Measurements from ENCODE around the gene PAQR8. TPM values are rescaled to one million over a fixed set of nuclear protein-coding genes. Genes with fewer than 3 reads are reported as not detected.

Gene PAQR8
- total RNA-seq, 1 experiment from 2014 or later, result 10.0 TPM

DNA sequence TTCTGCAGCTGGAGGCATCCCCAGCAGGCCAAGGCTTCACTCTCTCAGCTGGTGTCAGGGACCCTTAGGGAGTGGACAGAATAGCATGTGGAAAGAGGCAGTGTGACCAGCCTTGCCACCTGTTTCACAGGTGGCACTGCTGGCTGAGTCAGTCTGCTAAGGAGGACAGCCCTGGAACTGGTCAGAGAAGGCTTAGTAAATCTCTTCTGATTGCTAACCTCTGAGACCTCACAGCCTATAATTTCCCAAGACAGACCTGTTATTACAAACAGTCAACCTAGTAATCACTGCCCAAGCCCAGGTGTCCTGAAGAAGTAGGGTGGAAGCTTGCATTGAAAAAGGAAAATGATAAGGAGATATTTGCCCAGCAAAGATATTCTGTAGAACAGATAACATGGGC lies 26.4 kb upstream of the PAQR8 start:
- Histone ChIP-seq H3K4me3 (no peak overlapping the region), H3K27ac (no peak overlapping the region), H3K36me3 (no peaks in the 10 kb centered on the region), H3K9me3 (replicated peaks) (no peaks in the 10 kb centered on the region), H3K27me3 (replicated peaks) (no peaks in the 10 kb centered on the region), H3K4me1 (replicated peaks) (peaks cover 22% of the 10 kb centered on the region)
- DNase-seq (ENCODE audit: low read depth in 1 of 2, low spot score in 2 of 2), result no peak

DNA sequence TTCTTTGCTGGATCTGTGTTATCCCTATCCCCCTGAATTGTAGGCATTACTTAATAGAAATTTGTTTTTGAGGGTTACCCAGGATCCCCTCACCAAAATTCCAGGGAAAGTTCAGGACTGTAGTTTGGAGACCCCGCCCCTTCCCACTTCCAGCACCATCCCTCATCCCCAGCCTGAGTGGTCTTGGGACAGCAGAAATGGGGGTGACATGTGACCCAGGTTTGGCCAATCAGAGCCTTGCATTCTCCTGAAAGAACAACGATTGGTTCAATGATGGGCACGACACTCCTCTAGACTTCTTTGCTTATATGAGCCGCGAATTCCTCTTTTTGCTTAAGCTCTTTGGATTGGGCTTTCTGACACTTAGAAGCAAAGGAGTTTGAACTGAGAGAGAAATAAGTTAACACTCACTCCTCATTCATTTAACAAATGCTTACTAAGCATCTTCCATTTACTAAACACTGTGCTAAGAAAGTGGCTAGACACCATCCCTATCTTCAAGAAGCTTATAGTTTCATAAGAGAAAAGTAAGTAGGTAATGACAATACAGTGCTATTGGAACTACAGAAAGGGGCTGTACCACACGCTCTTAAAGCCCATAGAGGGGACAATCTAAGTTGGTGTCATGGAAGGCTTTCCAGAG lies 24.9 kb upstream of the PAQR8 start:
- no peaks in the 10 kb centered on the region for H3K27me3 ChIP-seq (replicated peaks)
- DNase-seq (ENCODE audit: low read depth in 1 of 2, low spot score in 2 of 2), result no peak
- peaks cover 37% of the 10 kb centered on the region for H3K4me1 ChIP-seq (replicated peaks)
- H3K27ac ChIP-seq, result no peak overlapping the region
- no peaks in the 10 kb centered on the region for H3K9me3 ChIP-seq (replicated peaks)
- H3K4me3 ChIP-seq, result no peak overlapping the region
- H3K36me3 ChIP-seq, result no peaks in the 10 kb centered on the region

DNA sequence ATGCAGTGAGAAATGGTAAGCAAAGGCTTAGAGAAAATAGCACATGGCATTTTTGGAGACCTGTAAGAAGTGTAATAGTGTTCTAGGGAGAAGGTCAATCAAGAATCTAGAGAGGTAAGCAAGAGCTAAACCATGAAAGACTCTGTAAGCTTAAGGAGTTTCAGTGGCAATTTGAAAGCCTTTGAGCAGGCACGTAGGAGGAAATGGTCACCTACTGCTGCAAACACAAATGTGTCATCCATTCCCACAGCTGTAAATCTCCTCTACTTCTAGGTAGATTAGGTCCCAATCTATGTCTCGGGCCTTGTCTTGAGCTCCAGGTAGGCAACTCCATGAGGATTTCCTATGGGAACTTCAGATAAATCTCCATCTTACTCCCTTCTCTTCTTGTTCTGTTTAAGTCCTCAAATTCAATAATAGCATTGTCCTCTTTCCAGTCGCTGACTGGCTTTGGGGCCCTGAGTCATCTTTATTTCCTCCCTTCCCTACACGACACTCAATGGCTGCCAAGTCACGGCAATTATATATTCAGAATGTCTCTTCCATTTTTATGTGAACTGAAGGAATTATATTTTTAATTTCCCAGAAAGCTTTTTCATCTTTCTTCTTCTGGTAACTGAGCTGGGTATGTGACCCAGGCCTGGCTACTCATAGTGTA lies 24.2 kb upstream of the PAQR8 start:
- Histone ChIP-seq H3K4me1 (replicated peaks) (peaks cover 39% of the 10 kb centered on the region), H3K4me3 (no peak overlapping the region), H3K36me3 (no peaks in the 10 kb centered on the region), H3K27ac (no peak overlapping the region), H3K27me3 (replicated peaks) (no peaks in the 10 kb centered on the region), H3K9me3 (replicated peaks) (no peaks in the 10 kb centered on the region)
- DNase-seq (ENCODE audit: low read depth in 1 of 2, low spot score in 2 of 2), result no peak

DNA sequence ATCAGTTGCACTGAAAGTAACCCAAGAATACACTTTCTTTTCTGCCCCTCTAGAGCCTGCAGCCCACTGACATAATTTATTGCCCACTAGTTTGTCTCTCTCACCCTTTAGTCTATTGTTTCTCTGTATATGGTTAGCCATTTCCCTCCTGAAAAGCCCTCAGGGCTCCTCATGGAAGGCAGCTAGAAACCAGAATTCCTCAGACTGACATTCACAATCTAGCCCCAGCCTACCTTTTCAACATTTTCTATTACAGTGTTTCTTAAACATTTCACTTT lies 21.4 kb upstream of the PAQR8 start:
- Histone ChIP-seq H3K4me1 (replicated peaks) (peaks cover 35% of the 10 kb centered on the region), H3K9me3 (replicated peaks) (no peaks in the 10 kb centered on the region), H3K4me3 (no peak overlapping the region), H3K27me3 (replicated peaks) (no peaks in the 10 kb centered on the region), H3K36me3 (no peaks in the 10 kb centered on the region), H3K27ac (peak overlapping the region; percentile 81)
- peak; percentile 51 to 78 for DNase-seq (ENCODE audit: low read depth in 1 of 2, low spot score in 2 of 2)

DNA sequence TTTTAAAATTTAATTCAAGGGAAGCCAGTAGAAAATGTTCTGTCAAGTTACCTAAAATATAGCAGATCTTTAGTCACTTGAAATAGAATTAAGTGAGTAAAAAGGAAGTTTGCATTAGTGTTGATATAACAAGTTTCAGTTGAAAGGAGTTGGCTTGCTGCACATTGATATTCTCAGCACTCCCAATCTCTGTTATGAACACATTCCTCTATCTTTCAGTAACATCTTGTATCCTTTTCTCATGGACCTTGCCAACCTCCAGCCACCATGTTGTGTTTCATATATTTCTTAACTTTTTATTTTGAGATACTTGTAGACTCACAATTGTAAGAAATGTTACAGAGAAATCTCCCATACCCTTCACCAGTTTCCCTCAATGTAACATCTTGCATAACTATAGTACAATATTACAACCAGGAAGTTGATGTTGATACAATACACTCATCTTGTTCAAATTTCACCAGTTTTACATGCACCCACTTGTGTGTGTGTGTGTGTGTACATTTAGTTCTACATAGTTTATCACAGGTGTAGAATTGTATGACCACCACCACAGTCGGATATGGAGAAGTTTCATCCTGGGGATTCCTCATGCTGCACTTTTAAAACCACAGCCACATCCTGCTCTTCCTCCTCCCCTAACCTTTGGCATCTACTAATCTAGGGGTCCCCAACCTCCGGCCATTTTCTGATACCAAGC lies 20.2 kb upstream of the PAQR8 start:
- H3K4me1 ChIP-seq (replicated peaks), result peaks cover 32% of the 10 kb centered on the region
- H3K36me3 ChIP-seq, result no peaks in the 10 kb centered on the region
- no peaks in the 10 kb centered on the region; the same call in 1 of the 2 replicates for H3K9me3 ChIP-seq (replicated peaks)
- 0 out of 2 replicates have a peak overlapping the region, but pooled peaks have one; percentile 81 for H3K27ac ChIP-seq
- H3K27me3 ChIP-seq (replicated peaks), result no peaks in the 10 kb centered on the region
- no peak overlapping the region for H3K4me3 ChIP-seq
- no peak for DNase-seq (ENCODE audit: low read depth in 1 of 2, low spot score in 2 of 2)

DNA sequence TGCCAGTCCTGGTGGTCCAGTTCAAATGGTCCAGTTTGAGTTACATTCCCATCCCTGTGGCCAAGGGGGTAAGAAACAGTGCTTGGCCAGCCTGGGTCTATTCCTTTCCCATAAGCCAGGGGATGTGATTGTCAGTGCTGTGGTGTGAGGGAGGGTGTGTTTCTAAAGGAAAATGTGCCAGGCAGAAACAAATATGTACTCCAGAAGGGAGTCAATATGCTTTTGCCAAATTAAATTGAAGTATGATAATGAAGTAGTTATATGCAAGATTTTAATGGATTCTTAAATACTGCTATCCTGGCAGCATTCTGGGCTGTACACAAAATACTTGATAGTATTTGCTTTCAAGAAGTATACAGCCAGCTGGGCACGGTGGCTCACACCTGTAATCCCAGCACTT lies 16.6 kb upstream of the PAQR8 start:
- H3K9me3 ChIP-seq (replicated peaks), result no peaks in the 10 kb centered on the region; the same call in 1 of the 2 replicates
- H3K27me3 ChIP-seq (replicated peaks), result no peaks in the 10 kb centered on the region
- no peaks in the 10 kb centered on the region for H3K36me3 ChIP-seq
- peaks cover 19% of the 10 kb centered on the region for H3K4me1 ChIP-seq (replicated peaks)
- no peak overlapping the region for H3K4me3 ChIP-seq
- DNase-seq (ENCODE audit: low read depth in 1 of 2, low spot score in 2 of 2), result no peak
- H3K27ac ChIP-seq, result no peak overlapping the region

DNA sequence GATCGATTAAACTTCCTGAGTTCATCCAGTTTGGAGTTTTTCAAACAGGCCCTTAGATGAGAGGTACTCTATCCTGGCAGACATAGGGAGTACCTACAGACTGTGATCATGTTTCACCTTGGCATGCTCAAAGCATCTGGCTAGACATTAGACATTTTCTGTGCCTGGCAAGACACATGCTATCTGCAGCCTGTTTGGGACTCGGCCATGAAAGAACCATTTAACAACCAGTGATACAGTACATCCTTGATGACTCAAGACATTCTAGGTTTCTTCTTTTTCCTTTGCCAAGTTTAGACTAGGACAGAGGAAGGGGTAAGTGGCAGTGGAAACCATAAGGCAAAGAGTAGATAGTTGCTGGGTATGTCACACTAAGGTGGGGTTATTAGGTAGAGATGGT lies 15.4 kb upstream of the PAQR8 start:
- Histone ChIP-seq H3K27ac (no peak overlapping the region), H3K4me3 (no peak overlapping the region), H3K36me3 (no peaks in the 10 kb centered on the region), H3K4me1 (replicated peaks) (peaks cover 8% of the 10 kb centered on the region), H3K27me3 (replicated peaks) (no peaks in the 10 kb centered on the region), H3K9me3 (replicated peaks) (no peaks in the 10 kb centered on the region; the same call in 1 of the 2 replicates)
- no peak for DNase-seq (ENCODE audit: low read depth in 1 of 2, low spot score in 2 of 2)

DNA sequence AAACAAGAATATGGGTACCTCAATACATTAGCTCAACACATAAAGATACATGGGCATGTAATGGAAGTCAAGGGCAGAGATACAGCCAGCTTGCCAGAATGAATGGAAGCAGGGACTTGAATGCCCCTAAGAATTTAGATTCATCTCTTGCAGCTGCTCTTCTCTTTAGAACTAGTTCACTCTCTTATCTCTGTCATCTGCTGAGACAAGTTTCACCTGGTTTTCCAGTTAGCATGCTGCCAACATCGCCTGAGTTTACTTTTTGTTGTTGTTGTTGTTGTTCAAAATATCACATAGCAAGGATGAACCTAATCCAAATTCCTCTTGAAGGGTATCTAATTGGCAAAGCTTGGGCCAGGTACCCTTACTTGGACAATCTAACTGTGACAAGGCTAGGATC lies 14.1 kb upstream of the PAQR8 start:
- H3K9me3 ChIP-seq (replicated peaks), result no peaks in the 10 kb centered on the region; the same call in 1 of the 2 replicates
- no peaks in the 10 kb centered on the region for H3K36me3 ChIP-seq
- DNase-seq (ENCODE audit: low read depth in 1 of 2, low spot score in 2 of 2), result no peak
- no peak overlapping the region for H3K4me3 ChIP-seq
- peaks cover 11% of the 10 kb centered on the region for H3K4me1 ChIP-seq (replicated peaks)
- no peaks in the 10 kb centered on the region for H3K27me3 ChIP-seq (replicated peaks)
- no peak overlapping the region for H3K27ac ChIP-seq

DNA sequence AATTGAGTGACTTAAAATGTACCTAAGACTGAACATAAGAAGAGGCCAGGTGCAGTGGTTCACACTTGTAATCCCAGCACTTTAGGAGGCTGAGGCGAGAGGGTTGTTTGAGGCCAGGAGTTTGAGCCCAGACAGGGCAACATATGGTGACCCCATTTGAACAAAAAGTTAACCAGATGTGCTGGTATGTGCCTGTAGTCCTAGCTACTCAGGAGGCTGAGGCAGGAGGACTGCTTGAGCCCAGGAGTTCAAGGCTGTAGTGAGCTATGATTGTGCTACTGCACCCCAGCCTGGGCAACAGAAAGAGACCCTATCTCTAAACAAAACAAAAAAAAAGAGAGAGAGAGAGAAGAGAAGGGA lies 10.1 kb upstream of the PAQR8 start:
- Histone ChIP-seq H3K9me3 (replicated peaks) (no peaks in the 10 kb centered on the region), H3K27ac (peak overlapping the region; percentile 43), H3K27me3 (replicated peaks) (no peaks in the 10 kb centered on the region), H3K4me1 (replicated peaks) (peaks cover 17% of the 10 kb centered on the region), H3K36me3 (no peaks in the 10 kb centered on the region), H3K4me3 (no peak overlapping the region)
- DNase-seq (ENCODE audit: low read depth in 1 of 2, low spot score in 2 of 2), result no peak

DNA sequence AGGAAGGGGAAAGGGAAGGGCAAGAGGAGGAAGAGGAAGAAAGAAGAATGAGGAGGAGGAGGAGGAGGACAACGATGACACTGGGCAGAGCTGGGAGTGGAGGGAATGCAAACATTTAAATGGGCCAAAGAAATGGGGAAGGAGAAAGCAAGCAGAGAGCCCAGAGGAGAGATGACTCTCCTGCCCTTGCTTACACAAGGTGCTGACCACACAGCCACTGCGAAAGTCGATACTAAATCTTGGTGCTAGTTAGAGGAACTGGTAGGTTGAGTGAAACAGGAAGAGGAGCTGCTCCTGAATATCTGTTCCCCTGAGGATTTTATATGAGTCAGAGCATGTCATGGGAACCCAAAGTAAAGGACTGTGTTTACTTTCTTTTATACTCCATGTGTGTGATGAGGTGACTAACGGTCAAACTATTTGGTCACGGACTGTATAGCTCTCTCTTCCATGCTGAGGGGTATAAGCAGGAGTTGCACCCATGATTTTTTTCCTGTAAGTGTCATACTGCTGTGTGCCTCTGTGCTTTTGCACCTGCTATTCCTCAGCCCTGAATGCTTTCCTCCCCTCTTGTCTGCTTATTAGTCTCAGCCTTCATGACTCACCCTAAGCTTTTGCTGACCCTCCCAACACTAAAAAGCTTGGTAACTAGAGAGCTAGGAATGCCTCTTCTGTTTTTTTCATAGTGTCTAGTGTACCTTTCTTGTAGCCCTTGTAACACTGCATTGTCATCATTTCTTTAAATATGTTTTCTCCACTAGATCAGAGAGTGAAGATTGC lies 9.5 kb upstream of the PAQR8 start:
- Histone ChIP-seq H3K27ac (peak overlapping the region; percentile 43), H3K4me1 (replicated peaks) (peaks cover 17% of the 10 kb centered on the region), H3K4me3 (no peak overlapping the region), H3K36me3 (no peaks in the 10 kb centered on the region), H3K9me3 (replicated peaks) (no peaks in the 10 kb centered on the region), H3K27me3 (replicated peaks) (no peaks in the 10 kb centered on the region)
- DNase-seq (ENCODE audit: low read depth in 1 of 2, low spot score in 2 of 2), result peak; percentile 91 to 99

DNA sequence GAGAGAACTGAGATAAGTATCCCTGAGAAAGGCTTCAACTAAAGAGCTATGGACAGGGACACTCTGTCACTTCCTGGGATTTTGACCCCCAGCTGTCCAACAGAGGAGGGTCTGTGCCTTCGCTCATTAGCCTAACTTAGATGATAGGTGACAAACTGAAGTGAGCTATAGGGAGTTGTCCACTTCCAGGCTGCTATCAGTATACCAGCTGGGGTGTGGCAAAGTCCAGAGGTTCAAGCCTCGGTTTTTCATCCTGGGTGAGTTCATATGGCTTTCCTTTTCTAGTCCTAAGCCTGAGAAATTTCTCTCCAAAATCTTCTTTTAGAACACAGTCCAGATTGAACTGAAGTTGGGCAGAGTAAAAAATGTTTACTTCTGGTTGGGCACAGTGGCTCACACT lies 5.9 kb upstream of the PAQR8 start:
- H3K4me3 ChIP-seq, result no peak overlapping the region
- DNase-seq (ENCODE audit: low read depth in 1 of 2, low spot score in 2 of 2), result no peak
- no peak overlapping the region for H3K27ac ChIP-seq
- H3K9me3 ChIP-seq (replicated peaks), result no peaks in the 10 kb centered on the region
- H3K36me3 ChIP-seq, result no peaks in the 10 kb centered on the region
- peaks cover 18% of the 10 kb centered on the region for H3K4me1 ChIP-seq (replicated peaks)
- H3K27me3 ChIP-seq (replicated peaks), result no peaks in the 10 kb centered on the region

DNA sequence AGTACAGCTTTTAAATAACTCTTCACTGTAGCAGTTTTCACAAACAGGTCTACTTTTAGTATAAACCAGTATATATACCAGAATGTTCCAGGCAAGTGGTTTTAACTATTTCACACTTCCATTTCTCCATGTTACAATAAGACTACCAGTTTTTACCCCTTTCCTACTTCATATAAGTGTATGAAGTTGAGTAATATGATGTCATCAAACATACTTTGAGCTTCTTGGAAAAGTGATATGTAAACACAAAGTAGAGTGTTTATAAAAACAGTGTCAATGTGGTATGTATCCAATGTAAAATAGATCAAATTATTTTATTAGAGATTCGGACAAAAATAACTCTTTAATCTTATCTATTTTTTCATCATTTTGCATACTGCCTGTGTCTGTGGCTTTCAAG lies 2.5 kb upstream of the PAQR8 start:
- Histone ChIP-seq H3K9me3 (replicated peaks) (no peaks in the 10 kb centered on the region), H3K27ac (no peak overlapping the region), H3K4me3 (no peak overlapping the region), H3K4me1 (replicated peaks) (peaks cover 18% of the 10 kb centered on the region), H3K36me3 (peaks cover 9% of the 10 kb centered on the region), H3K27me3 (replicated peaks) (no peaks in the 10 kb centered on the region)
- no peak for DNase-seq (ENCODE audit: low read depth in 1 of 2, low spot score in 2 of 2)

DNA sequence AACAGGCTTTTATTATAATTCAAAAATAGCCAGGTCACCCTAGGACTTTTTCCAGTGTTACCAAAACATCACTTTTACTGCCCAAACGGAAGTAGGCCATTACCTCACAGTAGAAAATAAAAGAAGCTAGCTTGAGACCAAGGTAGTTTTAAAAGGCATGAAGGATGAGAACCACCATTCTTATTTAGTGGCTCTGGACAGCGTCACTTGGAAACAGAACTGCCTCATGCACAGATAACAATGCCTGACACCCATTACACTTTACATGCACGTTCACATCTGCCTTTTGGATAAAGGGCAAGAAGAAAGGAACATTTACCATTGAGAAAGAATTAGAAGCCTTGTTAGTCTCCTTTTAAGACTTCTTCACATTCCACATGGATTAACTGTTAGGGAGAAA lies 1.9 kb upstream of the PAQR8 start:
- Histone ChIP-seq H3K36me3 (peaks cover 9% of the 10 kb centered on the region), H3K9me3 (replicated peaks) (no peaks in the 10 kb centered on the region), H3K4me3 (no peak overlapping the region), H3K27me3 (replicated peaks) (no peaks in the 10 kb centered on the region), H3K4me1 (replicated peaks) (peaks cover 18% of the 10 kb centered on the region), H3K27ac (no peak overlapping the region)
- no peak for DNase-seq (ENCODE audit: low read depth in 1 of 2, low spot score in 2 of 2)
